ENCODE data around the gene ZNF532. TPM values are rescaled to one million over a fixed set of nuclear protein-coding genes. Genes with fewer than 3 reads are reported as not detected.

ZNF532 gene
- total RNA-seq, 1 donor, result 42.6 TPM

- no peak for TF ChIP-seq CTCF (IDR thresholded peaks at IDR 0.05; ENCODE audit: insufficient read depth, low read length)
- DNase-seq (ENCODE audit: low read depth), result no peak
- H3K4me3 ChIP-seq (ENCODE audit: low read depth, low read length), result no peak overlapping the region
Measured at GRCh38 chr18:58965291-58966004, 100.8 kb downstream of the ZNF532 start.

- no peak overlapping the region for H3K4me3 ChIP-seq (ENCODE audit: low read depth, low read length)
- no peak for TF ChIP-seq CTCF (IDR thresholded peaks at IDR 0.05; ENCODE audit: insufficient read depth, low read length)
- DNase-seq (ENCODE audit: low read depth), result no peak
Measured at GRCh38 chr18:58966005-58966677, 101.5 kb downstream of the ZNF532 start.

- no peak overlapping the region for H3K4me3 ChIP-seq (ENCODE audit: low read depth, low read length)
- TF ChIP-seq CTCF (IDR thresholded peaks at IDR 0.05; ENCODE audit: insufficient read depth, low read length), result no peak
- no peak for DNase-seq (ENCODE audit: low read depth)
Measured at GRCh38 chr18:58966704-58967103, 102.0 kb downstream of the ZNF532 start.

- TF ChIP-seq CTCF (IDR thresholded peaks at IDR 0.05; ENCODE audit: insufficient read depth, low read length), result no peak
- no peak for DNase-seq (ENCODE audit: low read depth)
- no peak overlapping the region for H3K4me3 ChIP-seq (ENCODE audit: low read depth, low read length)
Measured at GRCh38 chr18:58967751-58968254, 103.1 kb downstream of the ZNF532 start.

GRCh38 chr18:58970943-58971790 is 106.5 kb downstream of the ZNF532 start:
- no peak for DNase-seq (ENCODE audit: low read depth)
- no peak for TF ChIP-seq CTCF (IDR thresholded peaks at IDR 0.05; ENCODE audit: insufficient read depth, low read length)
- no peak overlapping the region for H3K4me3 ChIP-seq (ENCODE audit: low read depth, low read length)

GRCh38 chr18:58975296-58975695 is 110.6 kb downstream of the ZNF532 start:
- DNase-seq (ENCODE audit: low read depth), result no peak
- no peak overlapping the region for H3K4me3 ChIP-seq (ENCODE audit: low read depth, low read length)
- no peak for TF ChIP-seq CTCF (IDR thresholded peaks at IDR 0.05; ENCODE audit: insufficient read depth, low read length)
